ENCODE measurements around the gene FNDC8.

- TF ChIP-seq ZNF282 (CRISPR knock-in tag; IDR thresholded peaks at IDR 0.05) (no peak), PCBP1 (IDR thresholded peaks at IDR 0.05; ENCODE audit: low read depth, low read length, poor library complexity, severe bottlenecking) (no peak), MAX (CRISPR knock-in tag; IDR thresholded peaks at IDR 0.05) (no peak), CBX5 (IDR thresholded peaks at IDR 0.05; ENCODE audit: borderline replicate concordance, low read depth) (no peak), GABPB1 (CRISPR knock-in tag; IDR thresholded peaks at IDR 0.05) (no peak)
- TF ChIP-seq, protein P1, sequence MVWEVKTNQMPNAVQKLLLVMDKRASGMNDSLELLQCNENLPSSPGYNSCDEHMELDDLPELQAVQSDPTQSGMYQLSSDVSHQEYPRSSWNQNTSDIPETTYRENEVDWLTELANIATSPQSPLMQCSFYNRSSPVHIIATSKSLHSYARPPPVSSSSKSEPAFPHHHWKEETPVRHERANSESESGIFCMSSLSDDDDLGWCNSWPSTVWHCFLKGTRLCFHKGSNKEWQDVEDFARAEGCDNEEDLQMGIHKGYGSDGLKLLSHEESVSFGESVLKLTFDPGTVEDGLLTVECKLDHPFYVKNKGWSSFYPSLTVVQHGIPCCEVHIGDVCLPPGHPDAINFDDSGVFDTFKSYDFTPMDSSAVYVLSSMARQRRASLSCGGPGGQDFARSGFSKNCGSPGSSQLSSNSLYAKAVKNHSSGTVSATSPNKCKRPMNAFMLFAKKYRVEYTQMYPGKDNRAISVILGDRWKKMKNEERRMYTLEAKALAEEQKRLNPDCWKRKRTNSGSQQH (CRISPR knock-in tag; IDR thresholded peaks at IDR 0.05) = no peak
These were observed 39.8 kb upstream of the FNDC8 start for GRCh38 chr17:35081638-35082037.
